T-helper 9 cell (primary cell): ENCODE results near the gene CSN1S1.

ENCODE experiments used
- DNase-seq: peaks from one replicate; pipeline ENCODE4 v3.0.0-alpha.2; 2020

CSN1S1 gene

GRCh38 chr4:69994782-69995181 lies 63.9 kb downstream of the CSN1S1 start:
- DNase-seq = no peak

- no peak for DNase-seq
These were observed 64.7 kb downstream of the CSN1S1 start, which contains the start of gene STATH for GRCh38 chr4:69995526-69996016. Gene STATH (plus strand): TSS chr4:69995966. CDS start chr4:69998438, 2,472 bp downstream.
